Stimulated activated CD8-positive, alpha-beta memory T cell treated with anti-CD3 and anti-CD28 coated beads, Interleukin-15, amount 100 ng/mL, for 1 hour (primary cell): ENCODE results near the gene OGFOD3.
"Not testable (repeated sequence)": the region's sequence is repeated elsewhere in the genome, so short reads cannot be mapped to it uniquely, and the experiment has no call there.

Source experiments
- DNase-seq: peaks from one replicate; pipeline ENCODE4 v3.0.0-alpha.2; 2020; ENCODE audit warnings: low read depth

Gene OGFOD3

GRCh38 chr17:82386881-82387704 is 31.3 kb downstream of the OGFOD3 start:
- DNase-seq: no peak

- DNase-seq: no peak
Observed at GRCh38 chr17:82386255-82386831, 32.0 kb downstream of the OGFOD3 start.

- DNase-seq: no peak
Observed at GRCh38 chr17:82385559-82386254, 32.7 kb downstream of the OGFOD3 start.

GRCh38 chr17:82384730-82385481 is 33.5 kb downstream of the OGFOD3 start:
- DNase-seq: no peak

- no peak for DNase-seq
Observed at GRCh38 chr17:82384051-82384729, 34.2 kb downstream of the OGFOD3 start.

- DNase-seq: no peak
Observed at GRCh38 chr17:82383411-82383810, 35.0 kb downstream of the OGFOD3 start.

GRCh38 chr17:82382933-82383255 is 35.5 kb downstream of the OGFOD3 start:
- DNase-seq: no peak

- DNase-seq: not testable (repeated sequence)
Observed at GRCh38 chr17:82382220-82382932, 36.0 kb downstream of the OGFOD3 start.

GRCh38 chr17:82381703-82382009 is 36.7 kb downstream of the OGFOD3 start:
- not testable (repeated sequence) for DNase-seq

GRCh38 chr17:82380860-82381702 is 37.3 kb downstream of the OGFOD3 start:
- DNase-seq: no peak

GRCh38 chr17:82378741-82379021 is 39.7 kb downstream of the OGFOD3 start:
- no peak for DNase-seq

GRCh38 chr17:82377924-82378740 is 40.3 kb downstream of the OGFOD3 start:
- DNase-seq: no peak

GRCh38 chr17:82377294-82377693 is 41.1 kb downstream of the OGFOD3 start:
- DNase-seq: not testable (repeated sequence)

- no peak for DNase-seq
Observed at GRCh38 chr17:82376042-82376730, 42.2 kb downstream of the OGFOD3 start.

GRCh38 chr17:82375359-82376041 is 42.9 kb downstream of the OGFOD3 start:
- DNase-seq: no peak

- no peak for DNase-seq
Observed at GRCh38 chr17:82374626-82375331, 43.6 kb downstream of the OGFOD3 start.

- DNase-seq: no peak
Observed at GRCh38 chr17:82373731-82374625, 44.4 kb downstream of the OGFOD3 start.
